K562 (cell line): ENCODE measurements around the gene EFNA5.

Source experiments
- NFYB ChIP-seq: IDR thresholded peaks from 2 replicates; pipeline ENCODE4 v1.6.1; 2011; ENCODE audit warnings: mild to moderate bottlenecking, moderate library complexity; ENCODE audit not compliant: insufficient read length; ENCODE audit errors: extremely low read depth
- ZBTB17 ChIP-seq: fragments of 450-650 bp; formaldehyde crosslinking; IDR thresholded peaks from 2 replicates; pipeline ENCODE4 v1.4.0; 2020; ENCODE audit warnings: mild to moderate bottlenecking
- TF ChIP-seq, protein P1 (sequence below): sonication (generic); formaldehyde crosslinking; IDR thresholded peaks from 2 replicates; pipeline ENCODE4 v1.8.1; 2023; ENCODE audit warnings: missing genetic modification reagents, mild to moderate bottlenecking, borderline replicate concordance

DNA sequence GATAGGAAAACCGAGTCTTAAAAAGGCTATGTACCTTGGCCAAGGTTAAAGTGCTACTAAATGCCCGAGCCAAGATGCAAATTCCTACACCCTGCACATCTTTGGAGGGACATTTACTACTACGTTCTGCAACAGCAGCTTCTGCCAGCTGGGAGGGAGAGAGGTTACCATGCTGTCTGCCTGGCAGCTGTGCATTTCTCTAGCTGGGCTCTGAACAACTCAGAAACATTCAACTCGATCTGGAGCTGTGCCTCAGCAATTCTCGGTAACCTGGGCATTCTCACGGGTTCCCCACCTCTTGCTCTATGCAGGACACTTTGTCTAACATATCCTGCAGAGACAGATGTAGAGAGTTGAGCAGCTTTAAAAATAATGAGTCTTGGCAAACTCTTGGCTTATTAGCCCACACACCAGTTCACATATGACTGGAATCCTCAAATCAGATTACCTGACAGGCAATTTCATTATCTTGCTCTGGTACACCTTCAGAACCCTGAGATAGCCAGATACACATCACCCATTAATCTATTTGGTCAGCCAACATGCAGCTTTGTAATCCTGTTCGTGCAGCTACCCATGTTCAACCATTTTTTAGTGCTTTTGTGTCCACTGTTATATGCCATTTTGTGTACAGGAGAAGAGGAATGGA is 115.8 kb downstream of the EFNA5 start:
- TF ChIP-seq ZBTB17 (CRISPR knock-in tag) (no peak), NFYB (no peak)
- TF ChIP-seq, protein P1, sequence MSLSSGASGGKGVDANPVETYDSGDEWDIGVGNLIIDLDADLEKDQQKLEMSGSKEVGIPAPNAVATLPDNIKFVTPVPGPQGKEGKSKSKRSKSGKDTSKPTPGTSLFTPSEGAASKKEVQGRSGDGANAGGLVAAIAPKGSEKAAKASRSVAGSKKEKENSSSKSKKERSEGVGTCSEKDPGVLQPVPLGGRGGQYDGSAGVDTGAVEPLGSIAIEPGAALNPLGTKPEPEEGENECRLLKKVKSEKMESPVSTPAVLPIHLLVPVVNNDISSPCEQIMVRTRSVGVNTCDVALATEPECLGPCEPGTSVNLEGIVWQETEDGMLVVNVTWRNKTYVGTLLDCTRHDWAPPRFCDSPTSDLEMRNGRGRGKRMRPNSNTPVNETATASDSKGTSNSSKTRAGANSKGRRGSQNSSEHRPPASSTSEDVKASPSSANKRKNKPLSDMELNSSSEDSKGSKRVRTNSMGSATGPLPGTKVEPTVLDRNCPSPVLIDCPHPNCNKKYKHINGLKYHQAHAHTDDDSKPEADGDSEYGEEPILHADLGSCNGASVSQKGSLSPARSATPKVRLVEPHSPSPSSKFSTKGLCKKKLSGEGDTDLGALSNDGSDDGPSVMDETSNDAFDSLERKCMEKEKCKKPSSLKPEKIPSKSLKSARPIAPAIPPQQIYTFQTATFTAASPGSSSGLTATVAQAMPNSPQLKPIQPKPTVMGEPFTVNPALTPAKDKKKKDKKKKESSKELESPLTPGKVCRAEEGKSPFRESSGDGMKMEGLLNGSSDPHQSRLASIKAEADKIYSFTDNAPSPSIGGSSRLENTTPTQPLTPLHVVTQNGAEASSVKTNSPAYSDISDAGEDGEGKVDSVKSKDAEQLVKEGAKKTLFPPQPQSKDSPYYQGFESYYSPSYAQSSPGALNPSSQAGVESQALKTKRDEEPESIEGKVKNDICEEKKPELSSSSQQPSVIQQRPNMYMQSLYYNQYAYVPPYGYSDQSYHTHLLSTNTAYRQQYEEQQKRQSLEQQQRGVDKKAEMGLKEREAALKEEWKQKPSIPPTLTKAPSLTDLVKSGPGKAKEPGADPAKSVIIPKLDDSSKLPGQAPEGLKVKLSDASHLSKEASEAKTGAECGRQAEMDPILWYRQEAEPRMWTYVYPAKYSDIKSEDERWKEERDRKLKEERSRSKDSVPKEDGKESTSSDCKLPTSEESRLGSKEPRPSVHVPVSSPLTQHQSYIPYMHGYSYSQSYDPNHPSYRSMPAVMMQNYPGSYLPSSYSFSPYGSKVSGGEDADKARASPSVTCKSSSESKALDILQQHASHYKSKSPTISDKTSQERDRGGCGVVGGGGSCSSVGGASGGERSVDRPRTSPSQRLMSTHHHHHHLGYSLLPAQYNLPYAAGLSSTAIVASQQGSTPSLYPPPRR (CRISPR knock-in tag): no peak
